HG02970 (cell line): Measurements from ENCODE around the gene ZC3H18.

ENCODE experiments used
- ATAC-seq: cut with Tn5 transposase; IDR thresholded peaks from one replicate; pipeline ENCODE4 v1.9.1; 2021; ENCODE audit warnings: mild to moderate bottlenecking, moderate library complexity, moderate number of reproducible peaks; ENCODE audit not compliant: unreplicated experiment, low FRiP score

The ZC3H18 gene

DNA sequence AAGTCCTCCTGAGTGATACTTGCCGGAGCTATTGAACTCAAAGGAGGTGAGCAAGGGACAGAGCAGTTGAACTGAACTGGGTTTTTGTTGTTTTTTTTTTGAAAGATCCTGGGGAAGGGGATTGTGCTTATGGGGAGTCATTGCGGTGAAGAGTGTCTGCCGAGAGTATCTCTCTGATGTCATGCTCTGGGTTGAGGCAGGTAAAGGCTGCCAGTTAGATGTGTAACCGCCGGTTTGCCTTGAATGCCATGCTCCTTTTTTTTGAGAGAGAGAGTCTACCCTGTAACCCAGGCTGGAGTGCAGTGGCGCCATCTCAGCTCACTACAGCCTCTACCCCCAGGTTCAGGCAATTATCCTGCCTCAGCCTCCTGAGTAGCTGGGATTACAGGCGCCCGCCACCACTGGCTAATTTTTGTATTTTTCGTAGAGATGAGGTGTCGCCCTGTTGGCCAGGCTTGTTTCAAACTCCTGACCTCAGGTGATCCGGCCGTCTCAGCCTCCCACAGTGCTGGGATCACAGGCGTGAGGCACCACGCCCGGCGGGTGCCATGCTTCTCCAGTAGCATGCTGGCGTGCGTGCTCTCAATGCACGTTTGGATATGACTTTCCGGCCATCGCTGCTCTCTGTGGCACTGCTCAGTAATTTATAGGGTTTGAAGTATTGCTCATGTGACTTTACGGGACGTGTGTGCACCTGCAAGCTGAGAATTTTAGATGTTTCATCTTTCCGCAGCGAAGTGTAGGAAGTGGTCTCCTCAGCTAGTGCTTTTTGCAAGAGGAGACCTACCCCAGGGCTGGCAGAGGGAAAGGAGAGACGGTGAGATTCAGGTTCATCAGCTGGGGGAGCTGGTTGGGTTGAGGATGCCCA lies 8.5 kb downstream of the ZC3H18 start:
- no peak for ATAC-seq

DNA sequence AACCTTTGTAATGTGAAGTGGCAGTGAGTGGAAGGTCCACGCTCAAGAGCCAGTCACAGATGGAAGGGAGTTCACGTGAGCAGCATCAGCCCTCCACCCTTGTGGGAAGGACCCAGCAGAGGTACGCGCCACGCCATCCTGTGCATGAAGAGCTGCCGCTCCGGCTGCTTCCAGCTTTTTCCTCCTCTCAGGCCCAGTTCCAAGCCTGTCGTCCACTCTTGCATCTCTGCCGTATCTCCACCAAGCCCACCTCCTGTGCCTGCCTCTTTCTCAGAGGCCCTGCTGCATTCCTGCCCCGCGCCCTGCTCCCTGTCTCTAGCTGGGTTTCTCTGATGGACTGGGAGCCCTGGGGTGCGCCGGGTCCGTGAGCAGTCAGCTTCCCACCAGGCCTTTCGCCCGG lies 10.2 kb downstream of the ZC3H18 start:
- ATAC-seq, result no peak

DNA sequence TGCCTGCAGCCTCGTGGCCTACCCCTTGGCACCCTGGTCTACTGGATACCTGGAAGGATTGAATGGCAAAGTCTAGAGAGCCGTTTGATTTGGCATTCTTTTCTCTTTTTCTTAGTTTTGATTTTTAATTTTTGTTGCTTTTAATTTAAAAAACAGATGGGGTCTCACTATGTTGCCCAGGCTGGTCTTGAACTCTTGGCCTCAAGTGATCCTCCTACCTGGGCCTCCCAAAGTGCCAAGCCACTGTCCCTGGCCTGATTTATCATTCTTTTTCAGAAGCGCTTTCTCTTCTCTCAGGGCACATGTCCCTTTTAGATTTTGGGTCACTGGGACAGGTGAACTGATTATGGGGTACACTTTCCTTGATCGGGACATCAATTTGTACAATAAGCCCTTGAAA lies 10.8 kb downstream of the ZC3H18 start:
- ATAC-seq, result no peak

DNA sequence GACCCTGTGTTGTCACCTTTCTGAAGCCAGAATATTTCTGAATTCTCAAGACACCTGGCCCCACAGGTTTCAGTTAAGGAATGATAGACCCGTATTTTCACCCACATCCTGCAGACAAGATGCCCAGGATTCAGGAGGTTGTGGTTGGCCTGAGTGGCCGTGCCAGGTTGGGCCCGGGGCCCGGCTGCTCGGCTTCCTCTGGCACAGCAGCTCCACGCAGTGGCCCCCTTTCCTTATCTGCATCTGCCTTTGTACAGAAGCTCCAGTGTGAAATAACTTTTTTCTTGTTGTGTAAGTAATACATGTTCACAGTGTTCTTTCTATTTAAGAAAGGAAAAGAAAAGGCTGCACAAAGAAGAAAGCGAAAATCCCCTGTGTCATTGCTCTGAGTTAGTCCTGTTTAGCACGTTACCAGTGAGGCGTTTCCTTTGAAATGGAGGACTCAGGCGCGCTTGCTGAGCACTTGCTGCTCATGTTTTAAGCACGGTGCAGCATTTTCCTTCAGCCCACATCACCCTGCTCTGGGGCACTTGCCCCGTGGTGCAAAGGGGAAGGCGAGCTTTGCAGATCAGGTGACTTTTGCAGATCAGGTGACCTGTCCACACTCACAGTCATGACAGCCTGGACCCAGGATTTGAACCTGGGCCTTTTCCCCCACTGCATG lies 12.8 kb downstream of the ZC3H18 start:
- no peak for ATAC-seq

DNA sequence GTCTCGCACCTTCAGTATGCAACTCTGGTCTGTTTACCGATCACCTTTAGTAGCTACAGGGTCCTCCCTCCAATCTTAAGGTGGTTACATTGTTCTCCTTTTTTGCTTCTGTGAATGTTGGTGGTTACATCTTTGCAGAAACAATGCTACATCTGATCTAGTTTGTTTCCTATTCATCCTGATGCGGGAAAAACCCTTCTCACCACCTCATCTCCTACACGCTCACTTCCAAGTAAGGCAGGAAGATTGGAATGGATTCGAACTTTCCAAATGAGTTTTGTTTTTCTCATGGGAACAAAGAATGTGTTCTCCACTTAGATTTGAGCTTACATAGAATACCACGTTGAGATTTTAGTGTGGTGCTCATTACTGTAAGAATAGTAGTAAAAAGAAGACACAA lies 14.5 kb downstream of the ZC3H18 start:
- no peak for ATAC-seq

DNA sequence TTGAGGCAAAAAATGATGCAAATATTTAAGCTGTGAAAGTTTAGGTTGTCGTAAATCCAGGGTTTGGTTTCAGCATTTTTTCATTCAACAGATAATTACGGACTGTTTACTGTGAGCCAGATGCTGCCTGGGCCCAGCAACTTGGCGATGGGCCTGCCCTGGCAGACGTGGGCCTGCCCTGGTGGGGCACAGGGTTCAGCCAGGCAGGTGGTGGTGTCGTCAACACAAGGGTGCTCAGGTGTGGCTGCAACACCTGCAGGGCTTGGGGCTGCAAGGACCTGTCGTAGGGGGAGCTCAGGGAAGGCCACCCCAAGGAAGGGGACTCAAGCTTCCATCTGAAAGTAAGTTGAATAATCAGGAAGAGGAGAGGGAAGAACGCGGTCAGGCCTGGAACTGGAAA lies 15.1 kb downstream of the ZC3H18 start:
- no peak for ATAC-seq

DNA sequence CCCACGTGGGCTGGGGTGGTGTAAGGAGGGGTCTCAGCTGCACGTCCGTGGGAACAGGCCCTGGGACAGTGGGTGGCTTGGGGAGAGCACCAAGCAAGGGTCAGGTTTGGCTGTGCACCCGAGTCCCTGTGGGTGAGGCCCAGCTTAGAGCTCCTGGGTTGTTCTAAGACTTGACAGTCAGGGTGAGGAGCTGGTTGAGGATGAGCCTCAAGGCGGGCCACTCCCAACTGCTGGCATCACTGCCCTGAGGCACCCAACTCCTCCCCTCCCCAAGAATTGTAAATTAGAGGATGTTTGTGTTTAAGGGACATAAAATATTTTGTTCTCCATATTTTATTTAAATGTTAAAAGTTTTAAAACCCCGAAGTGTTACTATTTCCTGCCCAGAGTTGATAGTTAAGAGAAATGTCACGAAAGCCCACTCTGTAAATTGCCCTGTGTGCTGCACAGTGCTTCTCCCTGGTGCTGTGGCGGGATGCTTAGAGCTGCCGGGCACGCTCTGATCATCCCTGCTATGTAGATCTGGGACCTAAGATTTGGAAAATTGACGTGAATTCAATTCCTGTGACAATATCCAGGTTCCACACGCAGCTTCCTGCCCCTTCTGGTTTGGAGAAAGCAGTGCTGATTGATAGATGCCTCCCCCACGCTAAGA lies 15.9 kb downstream of the ZC3H18 start:
- no peak for ATAC-seq

DNA sequence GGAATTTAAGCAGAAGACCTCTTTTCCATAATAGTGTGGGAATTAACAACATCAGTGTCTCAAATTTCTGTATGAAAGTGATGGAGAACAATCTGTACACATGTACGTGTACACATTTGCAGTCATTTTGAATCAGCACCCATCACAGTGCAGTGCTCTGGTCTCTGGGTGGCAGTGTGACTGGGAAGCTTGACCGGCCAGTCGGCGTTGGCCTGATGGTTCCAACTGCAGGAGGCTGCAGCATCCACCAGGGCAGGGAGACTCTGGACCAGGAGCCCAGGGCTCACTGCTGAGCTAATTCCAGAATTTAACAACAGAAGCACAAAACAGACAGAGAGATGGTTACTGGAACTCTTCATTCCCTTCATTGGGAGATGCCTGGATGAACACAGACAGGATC lies 17.9 kb downstream of the ZC3H18 start:
- ATAC-seq, result no peak

DNA sequence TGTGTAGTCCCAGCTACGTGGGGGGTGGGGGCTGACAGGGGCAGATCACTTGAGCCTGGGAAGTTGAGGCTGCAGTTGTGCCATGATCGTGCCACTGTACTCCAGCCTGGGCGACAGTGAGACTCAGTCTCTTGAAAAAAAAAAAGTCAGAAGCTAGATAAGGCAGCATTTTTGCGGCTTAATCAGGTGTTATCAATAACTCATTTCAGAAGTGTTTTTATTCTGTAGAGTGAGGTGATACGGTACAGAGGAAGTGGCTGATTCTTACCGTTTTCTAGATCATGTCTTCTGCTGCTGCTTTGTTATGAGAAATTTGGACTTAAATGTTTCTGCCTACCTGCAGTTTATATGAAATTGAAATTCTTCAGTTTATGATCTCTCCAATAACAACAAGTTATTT lies 18.6 kb downstream of the ZC3H18 start:
- ATAC-seq, result no peak

DNA sequence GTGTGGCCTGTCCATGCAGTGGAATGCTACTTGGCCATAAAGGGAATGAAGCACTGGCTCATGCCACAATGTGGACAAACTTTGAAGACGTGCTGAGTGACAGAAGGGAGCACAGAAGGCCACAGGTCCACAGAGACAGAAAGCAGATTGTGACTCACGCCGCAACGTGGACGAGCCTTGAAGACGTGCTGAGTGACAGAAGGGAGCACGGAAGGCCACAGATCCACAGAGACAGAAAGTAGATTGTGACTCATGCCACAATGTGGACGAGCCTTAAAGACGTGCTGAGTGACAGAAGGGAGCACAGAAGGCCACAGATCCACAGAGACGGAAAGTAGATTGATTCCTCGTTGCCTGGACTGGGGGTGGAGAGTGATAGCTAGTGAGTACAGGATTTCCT lies 19.2 kb downstream of the ZC3H18 start:
- no peak for ATAC-seq

DNA sequence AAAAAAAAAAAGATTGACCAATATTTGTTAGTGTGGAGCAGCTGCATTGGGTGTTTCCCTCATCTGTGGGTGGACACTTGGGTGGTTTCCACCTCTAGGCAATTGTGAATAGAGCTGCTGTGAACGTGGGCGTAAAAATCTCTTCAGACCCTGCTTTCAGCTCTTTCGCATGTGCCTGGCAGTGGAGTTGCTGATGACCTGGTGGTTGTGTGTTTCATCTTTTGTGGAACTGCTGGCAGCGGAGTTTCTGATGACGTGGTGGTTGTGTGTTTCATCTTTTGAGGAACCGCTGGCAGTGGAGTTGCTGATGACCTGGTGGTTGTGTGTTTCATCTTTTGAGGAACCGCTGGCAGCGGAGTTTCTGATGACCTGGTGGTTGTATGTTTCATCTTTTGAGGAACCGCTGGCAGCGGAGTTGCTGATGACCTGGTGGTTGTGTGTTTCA lies 21.4 kb downstream of the ZC3H18 start:
- no peak for ATAC-seq

DNA sequence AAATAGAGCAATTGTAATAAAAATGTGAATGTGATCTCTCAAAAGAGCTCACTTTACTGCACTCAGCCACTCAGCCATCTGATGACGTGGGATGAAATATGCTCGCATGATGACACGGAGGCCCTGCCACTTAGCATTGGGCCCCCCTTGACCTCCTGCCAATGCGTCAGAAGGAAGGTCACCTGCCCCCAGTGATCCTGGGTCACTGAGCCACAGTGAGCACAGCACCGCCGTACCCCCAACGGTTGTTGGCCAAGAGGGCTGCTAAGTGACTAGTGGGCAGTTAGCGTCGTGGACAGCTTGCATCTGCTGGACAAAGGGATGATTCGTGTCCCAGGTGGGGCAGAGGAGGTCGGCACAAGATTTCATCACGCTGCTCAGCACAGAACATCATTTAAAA lies 22.9 kb downstream of the ZC3H18 start:
- ATAC-seq, result no peak

DNA sequence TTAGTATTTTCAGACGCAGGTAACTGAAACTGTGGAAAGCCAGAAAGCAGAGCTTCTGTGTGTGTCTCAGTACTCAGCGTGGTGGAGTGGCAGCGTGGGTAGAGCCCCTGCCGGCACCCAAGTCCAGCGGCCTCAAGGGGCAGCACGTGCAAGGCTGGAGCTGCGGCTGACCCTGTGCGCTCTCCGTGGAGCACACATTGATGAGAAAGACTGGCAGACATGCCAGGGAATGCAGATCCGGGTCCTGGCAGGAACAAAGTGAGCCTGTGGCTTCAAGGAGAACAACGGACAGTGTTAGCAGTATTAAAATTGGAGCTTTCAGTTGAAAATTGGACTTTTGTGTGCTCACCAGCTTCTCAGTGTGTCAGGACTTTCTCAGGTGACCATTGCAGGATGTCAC lies 23.3 kb downstream of the ZC3H18 start:
- no peak for ATAC-seq

DNA sequence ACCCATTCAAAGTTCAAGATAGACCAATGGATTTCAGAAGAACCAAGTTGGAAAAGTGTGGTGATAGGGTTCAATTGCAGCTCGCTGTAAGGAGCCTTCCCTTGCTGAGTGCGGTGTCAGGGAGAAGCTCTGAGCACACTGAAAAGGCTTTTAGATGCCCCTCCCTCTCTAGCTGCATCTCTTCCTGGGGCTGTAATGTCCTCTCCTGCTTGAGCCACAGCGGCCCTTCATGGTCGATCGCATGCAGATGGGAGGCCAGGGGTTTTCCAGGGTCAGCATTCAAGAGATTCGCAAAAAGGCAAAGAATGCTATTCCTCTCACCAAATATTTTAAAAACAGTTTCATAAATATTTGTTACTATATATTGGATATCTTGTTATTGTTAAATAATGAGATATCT lies 23.7 kb downstream of the ZC3H18 start:
- no peak for ATAC-seq

DNA sequence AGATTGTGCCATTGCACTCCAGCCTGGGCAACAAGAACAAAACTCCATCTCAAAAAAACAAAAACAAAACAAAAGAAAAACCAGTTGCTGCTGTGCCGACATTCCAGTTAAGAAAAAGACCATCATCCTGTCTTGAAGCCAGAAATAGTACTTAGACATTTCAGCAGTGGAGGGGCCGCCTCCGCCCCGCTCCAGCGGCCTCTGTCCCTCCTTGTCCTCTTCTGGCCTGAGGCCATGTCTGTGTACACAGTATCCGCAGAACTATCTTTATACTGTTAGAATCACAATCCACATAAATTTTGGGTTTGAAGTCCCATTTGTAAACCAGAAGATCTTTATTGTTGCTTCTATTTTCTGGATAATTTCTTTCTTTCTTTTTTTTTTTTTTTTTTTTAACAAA lies 24.9 kb downstream of the ZC3H18 start:
- no peak for ATAC-seq

DNA sequence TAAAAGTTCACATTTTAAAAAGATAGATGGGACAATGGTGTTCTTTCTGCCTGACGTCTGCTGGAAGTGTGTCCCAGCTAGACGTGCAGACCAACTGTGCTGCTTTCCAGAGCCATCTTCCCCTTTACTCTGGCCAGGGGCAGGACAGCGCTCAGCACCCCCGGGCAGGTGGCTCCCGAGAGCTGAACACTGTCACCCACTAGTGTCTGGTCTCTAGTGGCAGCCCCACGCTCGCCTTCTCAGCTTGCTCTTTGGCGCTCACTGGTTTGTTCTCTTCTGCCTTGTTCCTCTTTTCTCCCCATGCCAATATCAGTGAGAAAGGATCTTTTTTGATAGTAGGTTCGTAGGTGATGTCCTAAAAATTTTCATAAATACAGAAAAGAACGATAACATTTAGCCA lies 25.7 kb downstream of the ZC3H18 start:
- ATAC-seq, result no peak

DNA sequence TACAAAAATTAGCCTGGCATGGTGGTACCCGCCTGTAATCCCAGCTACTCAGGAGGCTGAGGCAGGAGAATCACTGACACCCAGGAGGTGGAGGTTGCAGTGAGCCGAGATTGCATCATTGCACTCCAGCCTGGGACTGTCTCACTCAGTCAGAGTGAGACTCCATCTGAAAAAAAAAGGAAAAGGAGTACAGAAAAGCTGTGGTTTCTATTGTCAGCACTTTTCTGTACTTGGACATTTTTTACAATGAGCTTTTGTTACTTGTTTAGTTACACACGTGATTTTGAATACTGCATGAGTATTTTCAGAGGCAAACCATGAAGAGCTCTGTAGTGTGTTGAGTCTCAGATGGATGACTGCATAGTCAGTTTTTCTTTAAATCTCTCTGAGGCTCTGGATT lies 26.3 kb downstream of the ZC3H18 start:
- ATAC-seq, result no peak

DNA sequence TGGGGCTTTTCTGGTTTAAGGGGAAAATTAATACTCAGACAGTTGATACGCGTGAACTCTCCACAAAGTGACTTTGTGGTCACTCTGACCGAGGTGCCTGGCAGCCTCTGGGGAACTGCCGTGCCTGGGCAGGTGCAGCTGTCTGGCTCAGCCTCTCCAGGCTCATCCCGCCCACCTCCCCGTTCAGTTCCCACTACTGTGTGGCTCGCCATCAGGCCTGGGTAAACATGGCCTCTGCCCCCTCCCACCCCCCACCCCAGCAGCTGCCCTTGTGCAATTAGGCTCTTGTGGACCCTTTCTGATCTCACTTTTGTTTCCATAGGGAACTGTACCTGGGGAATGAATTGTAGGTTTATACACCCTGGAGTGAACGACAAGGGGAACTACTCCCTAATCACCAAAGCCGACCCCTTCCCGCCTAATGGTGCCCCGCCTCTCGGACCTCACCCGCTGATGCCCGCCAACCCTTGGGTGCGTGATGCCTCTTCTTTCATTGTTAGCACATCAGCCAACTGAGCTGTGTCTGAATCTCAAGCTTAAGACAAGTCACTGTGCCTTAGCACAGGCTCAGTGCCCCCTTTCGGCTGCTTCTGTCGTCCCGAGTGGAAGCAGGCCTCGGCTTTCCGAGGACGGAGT lies 27.8 kb downstream of the ZC3H18 start:
- no peak for ATAC-seq

DNA sequence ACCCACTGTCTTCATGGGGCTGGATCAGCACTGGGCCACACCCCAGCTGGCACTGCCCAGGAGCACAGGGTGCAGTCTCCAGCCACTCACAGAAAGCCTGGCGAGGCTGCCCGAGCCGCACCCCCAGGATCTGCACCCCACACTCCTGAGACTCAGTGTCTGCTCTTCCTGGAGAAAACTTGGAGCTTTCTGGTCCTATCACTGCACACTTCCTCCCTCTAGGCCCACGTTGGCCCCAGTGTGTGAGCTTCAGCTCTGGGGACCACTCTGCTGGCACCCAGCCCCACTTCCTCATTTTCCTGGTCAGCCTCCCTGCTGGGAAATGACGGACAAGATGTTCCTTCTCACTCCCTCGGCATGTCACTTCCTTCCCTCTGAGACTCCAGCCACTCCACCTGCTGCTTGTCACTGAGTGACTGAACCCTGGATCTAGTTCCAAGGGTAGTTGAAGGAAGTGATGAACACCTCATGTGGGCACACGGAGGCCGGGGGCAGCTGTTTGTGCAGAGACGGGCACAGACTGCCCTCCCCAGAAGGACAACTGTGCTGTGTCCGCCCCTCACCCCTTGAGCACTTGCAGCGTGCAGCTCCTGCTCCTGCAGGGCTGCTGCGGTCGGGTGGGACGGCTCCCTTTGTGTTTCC lies 29.0 kb downstream of the ZC3H18 start:
- no peak for ATAC-seq

DNA sequence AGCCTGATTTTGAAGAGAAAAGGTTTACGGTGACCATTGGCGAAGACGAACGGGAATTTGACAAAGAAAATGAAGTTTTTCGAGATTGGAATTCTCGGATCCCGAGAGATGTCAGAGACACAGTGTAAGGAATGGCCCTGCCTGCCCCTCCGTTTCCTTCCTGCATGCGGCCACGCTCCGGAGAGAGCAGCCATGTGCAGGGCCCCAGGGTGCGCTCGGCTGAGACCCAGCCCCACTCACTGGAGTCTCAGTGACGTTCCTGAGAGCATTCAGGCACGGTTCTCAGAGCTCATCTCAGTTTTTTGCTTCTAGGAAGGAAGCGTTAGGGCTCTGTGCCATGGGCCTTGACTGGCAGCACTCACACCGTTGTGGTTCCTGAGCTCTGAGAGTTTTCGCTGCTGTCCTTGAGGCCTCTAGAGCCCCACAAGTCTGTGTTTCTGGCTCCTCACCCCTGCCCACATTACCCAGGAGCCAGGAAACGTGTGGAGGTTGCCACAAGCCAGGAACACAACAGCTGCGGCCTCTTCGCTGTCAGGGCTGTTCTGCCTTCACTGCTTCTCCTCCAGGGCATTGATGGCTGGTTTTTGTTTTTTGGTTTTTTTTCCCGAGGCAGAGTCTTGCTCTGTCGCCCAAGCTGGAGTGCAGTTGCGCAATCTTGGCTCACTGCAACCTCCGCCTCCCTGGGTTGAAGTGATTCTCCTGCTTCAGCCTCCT lies 29.8 kb downstream of the ZC3H18 start:
- no peak for ATAC-seq
